Measurements from ENCODE around the gene VSX2. TPM values are rescaled to one million over a fixed set of nuclear protein-coding genes. Genes with fewer than 3 reads are reported as not detected.
"Not testable (repeated sequence)": the region's sequence is repeated elsewhere in the genome, so short reads cannot be mapped to it uniquely, and the experiment has no call there.

Gene VSX2
- total RNA-seq, 2 donors from 2014 or later = not detected

GRCh38 chr14:74263921-74264320 lies 24.7 kb downstream of the VSX2 start:
- H3K9me3 ChIP-seq = no peaks in the 10 kb centered on the region
- no peaks in the 10 kb centered on the region for H3K36me3 ChIP-seq

GRCh38 chr14:74265301-74265965 lies 26.2 kb downstream of the VSX2 start:
- TF ChIP-seq CTCF (IDR thresholded peaks at IDR 0.05) = no peak
- H3K36me3 ChIP-seq = no peaks in the 10 kb centered on the region
- H3K4me3 ChIP-seq = no peak overlapping the region
- H3K9me3 ChIP-seq = no peaks in the 10 kb centered on the region
- no peaks in the 10 kb centered on the region for H3K4me1 ChIP-seq
- no peaks in the 10 kb centered on the region for H3K27me3 ChIP-seq
- DNase-seq (ENCODE audit: low spot score) = no peak
- H3K27ac ChIP-seq = no peak overlapping the region

More at GRCh38 chr14:74263921-74264320, 24.7 kb downstream of the VSX2 start:
- H3K4me1 ChIP-seq = no peaks in the 10 kb centered on the region
- no peak overlapping the region for H3K27ac ChIP-seq
- no peak overlapping the region for H3K4me3 ChIP-seq
- TF ChIP-seq CTCF (IDR thresholded peaks at IDR 0.05) = no peak
- no peaks in the 10 kb centered on the region for H3K27me3 ChIP-seq
- DNase-seq (ENCODE audit: low spot score) = no peak

- Histone ChIP-seq H3K4me3 (no peak overlapping the region), H3K4me1 (no peaks in the 10 kb centered on the region), H3K36me3 (no peaks in the 10 kb centered on the region), H3K27ac (no peak overlapping the region), H3K9me3 (no peaks in the 10 kb centered on the region), H3K27me3 (no peaks in the 10 kb centered on the region)
- TF ChIP-seq CTCF (IDR thresholded peaks at IDR 0.05) = no peak
- DNase-seq (ENCODE audit: low spot score) = no peak
Observed at GRCh38 chr14:74267588-74267987, 28.3 kb downstream of the VSX2 start.

GRCh38 chr14:74270382-74271177 lies 31.3 kb downstream of the VSX2 start:
- DNase-seq (ENCODE audit: low spot score); H3K4me3 ChIP-seq; H3K27me3 ChIP-seq; H3K9me3 ChIP-seq; H3K36me3 ChIP-seq; H3K4me1 ChIP-seq; H3K27ac ChIP-seq: not testable (repeated sequence)

- no peak for TF ChIP-seq CTCF (IDR thresholded peaks at IDR 0.05)
- Histone ChIP-seq H3K27me3 (no peaks in the 10 kb centered on the region), H3K9me3 (no peaks in the 10 kb centered on the region), H3K27ac (no peak overlapping the region), H3K4me3 (no peak overlapping the region), H3K4me1 (no peaks in the 10 kb centered on the region), H3K36me3 (no peaks in the 10 kb centered on the region)
- no peak for DNase-seq (ENCODE audit: low spot score)
Observed at GRCh38 chr14:74271365-74271764, 32.1 kb downstream of the VSX2 start.

GRCh38 chr14:74275241-74275841 lies 36.1 kb downstream of the VSX2 start:
- Histone ChIP-seq H3K27ac (no peak overlapping the region), H3K36me3 (no peaks in the 10 kb centered on the region), H3K9me3 (no peaks in the 10 kb centered on the region), H3K27me3 (no peaks in the 10 kb centered on the region), H3K4me3 (no peak overlapping the region), H3K4me1 (no peaks in the 10 kb centered on the region)
- DNase-seq (ENCODE audit: low spot score) = no peak
- TF ChIP-seq CTCF (IDR thresholded peaks at IDR 0.05) = no peak

Data from right atrium auricular region (tissue), 2 donors.